ENCODE measurements around the gene GH1.
"Not testable (repeated sequence)": the region's sequence is repeated elsewhere in the genome, so short reads cannot be mapped to it uniquely, and the experiment has no call there.

Gene GH1

DNA sequence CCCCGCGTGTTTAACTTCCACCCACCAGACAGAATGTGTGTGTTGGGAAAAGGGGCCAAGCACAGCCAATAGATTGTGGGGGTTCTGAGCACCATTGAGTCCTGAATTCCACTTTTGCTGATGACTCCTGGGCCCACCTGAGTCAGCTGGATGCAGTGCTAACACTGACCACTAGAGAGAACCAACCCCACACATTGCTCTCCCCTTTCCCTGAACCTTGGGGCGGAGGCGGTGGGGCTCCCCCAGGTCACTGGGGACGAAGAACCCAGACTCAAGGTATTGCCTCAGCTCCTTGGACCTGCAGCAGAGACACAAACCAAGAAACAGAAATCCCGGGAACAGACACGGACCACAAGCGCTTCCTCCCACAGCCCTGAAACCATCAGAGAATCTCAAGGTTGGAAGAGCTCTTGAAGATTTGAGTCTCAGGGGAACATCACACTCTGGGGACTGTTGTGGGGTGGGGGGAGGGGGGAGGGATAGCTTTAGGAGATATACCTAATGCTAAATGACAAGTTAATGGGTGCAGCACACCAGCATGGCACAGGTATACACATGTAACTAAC is 44.5 kb downstream of the GH1 start:
- not testable (repeated sequence) for H3K4me1 ChIP-seq (ENCODE audit: control insufficient read depth, low read depth, low read length); H2BK15ac ChIP-seq (replicated peaks; ENCODE audit: low read depth); H3K4me3 ChIP-seq (ENCODE audit: low read length); H3K27me3 ChIP-seq (ENCODE audit: insufficient read depth, low read length, poor library complexity); H2BK120ac ChIP-seq (ENCODE audit: low read depth, low read length); H3K79me1 ChIP-seq (ENCODE audit: low read length); H3K4ac ChIP-seq (ENCODE audit: low read depth, low read length); H3K56ac ChIP-seq (ENCODE audit: low read length); H3K18ac ChIP-seq (ENCODE audit: low read length); H3K9ac ChIP-seq (ENCODE audit: low read length); H3K27ac ChIP-seq (ENCODE audit: low read depth, low read length); H3K23ac ChIP-seq (ENCODE audit: low read length); H4K5ac ChIP-seq (ENCODE audit: low read length); H2BK5ac ChIP-seq (ENCODE audit: low read length); H4K8ac ChIP-seq (ENCODE audit: low read depth, low read length); H3K79me2 ChIP-seq (ENCODE audit: control insufficient read depth, insufficient read depth, low read length); H3K4me2 ChIP-seq (ENCODE audit: low read length); DNase-seq; H3K36me3 ChIP-seq (ENCODE audit: control insufficient read depth, insufficient read depth, low read length); H2AK5ac ChIP-seq (ENCODE audit: low read length)
- WGBS (ENCODE audit: extremely low coverage, insufficient coverage, low lambda C conversion rate): no CpG with 5 or more reads among the region's 8 CpGs

DNA sequence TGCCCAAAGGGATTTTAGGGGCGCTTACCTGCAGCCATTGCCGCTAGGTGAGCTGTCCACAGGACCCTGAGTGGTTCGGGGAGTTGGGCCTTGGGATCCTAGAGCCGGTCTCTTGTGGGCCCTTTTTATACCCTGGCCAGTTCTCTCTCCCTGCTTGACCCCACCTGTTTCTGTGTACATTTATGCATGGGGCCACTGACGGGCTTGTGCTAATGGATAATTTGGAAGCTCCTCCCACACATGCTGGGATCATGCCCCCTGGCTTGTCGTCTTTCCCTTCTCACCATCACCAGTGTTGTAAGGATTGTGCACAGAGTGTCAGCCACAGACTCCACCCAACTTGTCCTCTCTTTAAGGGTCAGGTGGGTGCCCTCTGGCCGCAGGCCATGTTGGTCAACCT is 45.1 kb downstream of the GH1 start, which contains the start of gene CSH2:
TSS of gene CSH2 (minus strand) at position 101 of the 400 bp plus-strand sequence. CDS start at position 38, 63 bp downstream.
- not testable (repeated sequence) for H4K5ac ChIP-seq (ENCODE audit: low read length); DNase-seq; H2BK120ac ChIP-seq (ENCODE audit: low read depth, low read length); H3K23ac ChIP-seq (ENCODE audit: low read length); H2BK5ac ChIP-seq (ENCODE audit: low read length); H2BK15ac ChIP-seq (replicated peaks; ENCODE audit: low read depth); H2AK5ac ChIP-seq (ENCODE audit: low read length); H3K4me3 ChIP-seq (ENCODE audit: low read length); H3K79me2 ChIP-seq (ENCODE audit: control insufficient read depth, insufficient read depth, low read length); H3K4me2 ChIP-seq (ENCODE audit: low read length); H3K36me3 ChIP-seq (ENCODE audit: control insufficient read depth, insufficient read depth, low read length); H3K27ac ChIP-seq (ENCODE audit: low read depth, low read length); H3K4me1 ChIP-seq (ENCODE audit: control insufficient read depth, low read depth, low read length); H4K8ac ChIP-seq (ENCODE audit: low read depth, low read length); H3K18ac ChIP-seq (ENCODE audit: low read length); H3K9ac ChIP-seq (ENCODE audit: low read length); H3K27me3 ChIP-seq (ENCODE audit: insufficient read depth, low read length, poor library complexity); H3K56ac ChIP-seq (ENCODE audit: low read length); H3K4ac ChIP-seq (ENCODE audit: low read depth, low read length); H3K79me1 ChIP-seq (ENCODE audit: low read length)
- WGBS (ENCODE audit: extremely low coverage, insufficient coverage, low lambda C conversion rate): no CpG with 5 or more reads among the region's 7 CpGs

GRCh38 chr17:63871646-63872365 is 46.8 kb downstream of the GH1 start:
- not testable (repeated sequence) for H3K56ac ChIP-seq (ENCODE audit: low read length); H2AK5ac ChIP-seq (ENCODE audit: low read length); H2BK5ac ChIP-seq (ENCODE audit: low read length); H3K79me2 ChIP-seq (ENCODE audit: control insufficient read depth, insufficient read depth, low read length); H3K18ac ChIP-seq (ENCODE audit: low read length); H3K4me1 ChIP-seq (ENCODE audit: control insufficient read depth, low read depth, low read length); H4K8ac ChIP-seq (ENCODE audit: low read depth, low read length); H3K27me3 ChIP-seq (ENCODE audit: insufficient read depth, low read length, poor library complexity); H3K27ac ChIP-seq (ENCODE audit: low read depth, low read length); H3K9ac ChIP-seq (ENCODE audit: low read length); H3K79me1 ChIP-seq (ENCODE audit: low read length); H3K4ac ChIP-seq (ENCODE audit: low read depth, low read length); H2BK120ac ChIP-seq (ENCODE audit: low read depth, low read length); H2BK15ac ChIP-seq (replicated peaks; ENCODE audit: low read depth); H4K5ac ChIP-seq (ENCODE audit: low read length); DNase-seq; H3K36me3 ChIP-seq (ENCODE audit: control insufficient read depth, insufficient read depth, low read length); H3K23ac ChIP-seq (ENCODE audit: low read length); H3K4me2 ChIP-seq (ENCODE audit: low read length); H3K4me3 ChIP-seq (ENCODE audit: low read length)
- WGBS (ENCODE audit: extremely low coverage, insufficient coverage, low lambda C conversion rate): no CpG with 5 or more reads among the region's 15 CpGs

DNA sequence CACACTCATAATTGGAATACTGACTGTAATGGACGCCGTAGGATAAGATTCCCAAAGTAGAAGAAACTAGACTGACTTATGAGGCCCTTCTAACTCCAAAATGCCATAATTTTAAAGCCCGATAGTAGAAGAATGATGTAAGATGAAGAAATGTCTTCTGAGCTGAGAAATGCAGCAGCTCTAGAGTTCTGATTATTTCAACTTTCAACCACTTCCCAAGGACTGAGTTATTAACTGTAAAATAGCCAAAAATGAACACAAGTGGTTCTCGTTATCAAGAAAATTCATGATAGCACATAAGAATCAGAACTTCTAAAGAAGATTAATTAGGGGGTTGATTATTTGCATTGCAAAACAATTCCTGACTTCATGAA is 48.4 kb downstream of the GH1 start:
- not testable (repeated sequence) for H2BK5ac ChIP-seq (ENCODE audit: low read length); H4K5ac ChIP-seq (ENCODE audit: low read length); H3K56ac ChIP-seq (ENCODE audit: low read length); H3K79me1 ChIP-seq (ENCODE audit: low read length); H3K27me3 ChIP-seq (ENCODE audit: insufficient read depth, low read length, poor library complexity); H3K4ac ChIP-seq (ENCODE audit: low read depth, low read length); H3K36me3 ChIP-seq (ENCODE audit: control insufficient read depth, insufficient read depth, low read length); DNase-seq; H3K4me2 ChIP-seq (ENCODE audit: low read length); H3K9ac ChIP-seq (ENCODE audit: low read length); H3K4me3 ChIP-seq (ENCODE audit: low read length); H3K18ac ChIP-seq (ENCODE audit: low read length); H3K4me1 ChIP-seq (ENCODE audit: control insufficient read depth, low read depth, low read length); H2BK120ac ChIP-seq (ENCODE audit: low read depth, low read length); H3K79me2 ChIP-seq (ENCODE audit: control insufficient read depth, insufficient read depth, low read length); H3K23ac ChIP-seq (ENCODE audit: low read length); H4K8ac ChIP-seq (ENCODE audit: low read depth, low read length); H2BK15ac ChIP-seq (replicated peaks; ENCODE audit: low read depth); H2AK5ac ChIP-seq (ENCODE audit: low read length); H3K27ac ChIP-seq (ENCODE audit: low read depth, low read length)
- no CpG with 5 or more reads among the region's 4 CpGs for WGBS (ENCODE audit: extremely low coverage, insufficient coverage, low lambda C conversion rate)

GRCh38 chr17:63869491-63870291 is 48.9 kb downstream of the GH1 start:
- H3K4me1 ChIP-seq (ENCODE audit: control insufficient read depth, low read depth, low read length); H3K4me3 ChIP-seq (ENCODE audit: low read length); H3K4me2 ChIP-seq (ENCODE audit: low read length); H3K23ac ChIP-seq (ENCODE audit: low read length); H3K27ac ChIP-seq (ENCODE audit: low read depth, low read length); H3K9ac ChIP-seq (ENCODE audit: low read length); H3K79me1 ChIP-seq (ENCODE audit: low read length); H2BK15ac ChIP-seq (replicated peaks; ENCODE audit: low read depth); H2BK120ac ChIP-seq (ENCODE audit: low read depth, low read length); H2AK5ac ChIP-seq (ENCODE audit: low read length); H3K27me3 ChIP-seq (ENCODE audit: insufficient read depth, low read length, poor library complexity); H3K18ac ChIP-seq (ENCODE audit: low read length); H4K5ac ChIP-seq (ENCODE audit: low read length); H2BK5ac ChIP-seq (ENCODE audit: low read length); H3K79me2 ChIP-seq (ENCODE audit: control insufficient read depth, insufficient read depth, low read length); H3K36me3 ChIP-seq (ENCODE audit: control insufficient read depth, insufficient read depth, low read length); H3K56ac ChIP-seq (ENCODE audit: low read length); H3K4ac ChIP-seq (ENCODE audit: low read depth, low read length); H4K8ac ChIP-seq (ENCODE audit: low read depth, low read length): not testable (repeated sequence)
- WGBS (ENCODE audit: extremely low coverage, insufficient coverage, low lambda C conversion rate): no CpG with 5 or more reads among the region's 9 CpGs
- DNase-seq: peak; percentile 76
